Tibial nerve (tissue), 3 donors: ENCODE measurements around the gene RAB30.

ENCODE experiments used
- CTCF ChIP-seq, 5 experiments: fragments of 200-600 bp in 3 of 5; fragments of 450-650 bp in 2 of 5; sonication (generic) in 3 of 5; IDR thresholded peaks; one replicate each; pipeline ENCODE4 v1.5.1; 2016 to 2019; ENCODE audit warnings: antibody characterized with exemption in 5 of 5, mild to moderate bottlenecking in 3 of 5, moderate library complexity in 2 of 5
- POLR2A ChIP-seq, 2 donors: fragments of 450-650 bp; IDR thresholded peaks; one replicate each; pipeline ENCODE4 v1.6.1; 2017; ENCODE audit warnings: antibody characterized with exemption in 2 of 2, mild to moderate bottlenecking in 2 of 2, moderate library complexity in 2 of 2

GRCh38 chr11:82942376-82942775 is 129.3 kb downstream of the RAB30 start:
- TF ChIP-seq CTCF (IDR thresholded peaks at IDR 0.05) (no peak), POLR2A (IDR thresholded peaks at IDR 0.05) (no peak)
